HEK293T (cell line): ENCODE data around the gene ATP8A2.

ENCODE experiments used
- ARNT ChIP-seq: fragments of 450-650 bp; IDR thresholded peaks from 2 replicates; pipeline ENCODE4 v1.6.1; 2017; ENCODE audit warnings: mild to moderate bottlenecking
- FOXK2 ChIP-seq: fragments of 450-650 bp; IDR thresholded peaks from 2 replicates; pipeline ENCODE4 v1.6.1; 2016; ENCODE audit warnings: mild to moderate bottlenecking
- SP1 ChIP-seq: fragments of 450-650 bp; IDR thresholded peaks from 2 replicates; pipeline ENCODE4 v1.6.1; 2017
- SUZ12 ChIP-seq: fragments of 450-650 bp; IDR thresholded peaks from 2 replicates; pipeline ENCODE4 v1.6.1; 2016; ENCODE audit warnings: mild to moderate bottlenecking

- TF ChIP-seq SUZ12 = no peak
- TF ChIP-seq SP1 = no peak
- no peak for TF ChIP-seq FOXK2
- TF ChIP-seq ARNT = no peak
Measured at GRCh38 chr13:26025771-26026170, 654.0 kb downstream of the ATP8A2 start.
